Measurements from ENCODE around the gene RBPJ. TPM values are rescaled to one million over a fixed set of nuclear protein-coding genes. Genes with fewer than 3 reads are reported as not detected.
A peak's percentile ranks its signal among the peaks of the same experiment; 100 is the strongest.

RBPJ gene
- total and polyA plus RNA-seq, 12 donors, result 10.1 to 59.1 (median 38.1) TPM

- H3K9me3 ChIP-seq, result no peaks in the 10 kb centered on the region
- ATAC-seq, result no peak
- no peak for DNase-seq
- intact Hi-C loops (cut with DNase I), result loop anchor here in 6 of 10 donors (5.0 to 10.0 kb wide), 5 partner anchors 70 to 670 kb away; no protein-coding TSS in a partner anchor
- H3K27me3 ChIP-seq, result no peaks in the 10 kb centered on the region
- H3K36me3 ChIP-seq, result no peaks in the 10 kb centered on the region
- 73 to 83% methylated on average over 3 of the region's 3 CpGs for WGBS, 2 donors
- no peak overlapping the region for H3K4me3 ChIP-seq
- TF ChIP-seq CTCF (IDR thresholded peaks at IDR 0.05), result no peak
- no peak overlapping the region for H3K27ac ChIP-seq
- H3K4me1 ChIP-seq, result peaks cover 0 to 54% (median 13%) of the 10 kb centered on the region in 9 donors
Measured at GRCh38 chr4:26334366-26334765, 13.6 kb downstream of the RBPJ start.

GRCh38 chr4:26337612-26338011 is 16.8 kb downstream of the RBPJ start:
- peaks cover 0 to 59% (median 26%) of the 10 kb centered on the region in 9 donors for H3K4me1 ChIP-seq
- ATAC-seq (no peak), DNase-seq (no peak)
- WGBS, 2 donors, result 84 to 91% methylated on average over 2 of the region's 2 CpGs
- H3K27ac ChIP-seq, result no peak overlapping the region
- no peak for TF ChIP-seq CTCF (IDR thresholded peaks at IDR 0.05)
- intact Hi-C loops (cut with DNase I), result loop anchor here in 3 of 10 donors (10.0 kb wide), 3 partner anchors 67 to 667 kb away; no protein-coding TSS in a partner anchor
- H3K4me3 ChIP-seq, result no peak overlapping the region
- no peaks in the 10 kb centered on the region for H3K27me3 ChIP-seq
- no peaks in the 10 kb centered on the region for H3K9me3 ChIP-seq
- no peaks in the 10 kb centered on the region for H3K36me3 ChIP-seq

DNA sequence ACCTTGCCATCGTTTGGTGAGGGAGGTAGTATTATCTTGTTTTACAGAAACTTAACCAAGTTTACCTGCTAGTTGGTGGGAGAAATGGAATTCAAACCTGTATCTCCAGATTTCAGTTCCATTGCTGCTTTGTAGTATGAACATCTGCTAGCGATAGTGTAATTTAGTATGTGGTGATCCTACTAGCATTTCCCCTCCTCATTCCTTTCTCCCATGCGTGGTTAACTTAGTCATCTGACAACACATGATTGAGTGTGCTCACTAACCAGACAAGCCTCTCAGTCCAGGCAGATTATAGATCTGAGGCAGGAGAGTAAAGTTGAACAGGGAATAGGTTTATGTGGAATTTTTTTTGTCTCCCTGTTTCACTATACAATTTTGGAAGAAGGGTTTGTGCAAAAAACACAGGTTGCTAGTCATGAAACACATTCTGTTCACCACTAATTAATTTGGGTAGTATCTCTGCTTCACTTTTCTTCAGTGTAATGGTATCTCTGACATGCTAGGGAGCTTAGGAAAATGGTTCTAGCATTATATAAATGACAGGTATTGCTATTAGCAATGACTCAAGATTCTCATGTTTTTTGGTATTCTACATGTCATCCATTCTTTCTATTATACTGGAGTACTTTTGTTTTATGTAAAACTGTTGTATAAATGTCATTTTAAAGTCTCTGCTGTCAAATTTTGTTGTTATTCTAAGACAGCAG is 21.7 kb downstream of the RBPJ start:
- ATAC-seq, result peak in 1 of 8 donors; percentile 37
- no peak overlapping the region for H3K27ac ChIP-seq
- H3K9me3 ChIP-seq, result no peaks in the 10 kb centered on the region
- TF ChIP-seq CTCF (IDR thresholded peaks at IDR 0.05), result no peak
- H3K4me3 ChIP-seq, result no peak overlapping the region
- DNase-seq, result no peak
- peaks cover 0 to 71% (median 51%) of the 10 kb centered on the region in 9 donors for H3K4me1 ChIP-seq
- intact Hi-C loops (cut with DNase I), result no loop called here
- no peaks in the 10 kb centered on the region for H3K27me3 ChIP-seq
- 48 to 58% methylated on average over 3 of the region's 3 CpGs for WGBS, 2 donors
- no peaks in the 10 kb centered on the region for H3K36me3 ChIP-seq

GRCh38 chr4:26343038-26343398 is 22.2 kb downstream of the RBPJ start:
- intact Hi-C loops (cut with DNase I), result no loop called here
- peaks cover 0 to 71% (median 51%) of the 10 kb centered on the region in 9 donors for H3K4me1 ChIP-seq
- no peak overlapping the region for H3K27ac ChIP-seq

More at GRCh38 chr4:26343038-26343398, 22.2 kb downstream of the RBPJ start:
- WGBS, 2 donors, result 56 to 57% methylated on average over 3 of the region's 3 CpGs
- Histone ChIP-seq H3K36me3 (no peaks in the 10 kb centered on the region), H3K9me3 (no peaks in the 10 kb centered on the region), H3K27me3 (no peaks in the 10 kb centered on the region), H3K4me3 (no peak overlapping the region)
- ATAC-seq, result no peak
- TF ChIP-seq CTCF (IDR thresholded peaks at IDR 0.05), result no peak
- no peak for DNase-seq
